ENCODE measurements around the gene AFF2.
"Not testable (repeated sequence)": the region's sequence is repeated elsewhere in the genome, so short reads cannot be mapped to it uniquely, and the experiment has no call there.

The AFF2 gene

DNA sequence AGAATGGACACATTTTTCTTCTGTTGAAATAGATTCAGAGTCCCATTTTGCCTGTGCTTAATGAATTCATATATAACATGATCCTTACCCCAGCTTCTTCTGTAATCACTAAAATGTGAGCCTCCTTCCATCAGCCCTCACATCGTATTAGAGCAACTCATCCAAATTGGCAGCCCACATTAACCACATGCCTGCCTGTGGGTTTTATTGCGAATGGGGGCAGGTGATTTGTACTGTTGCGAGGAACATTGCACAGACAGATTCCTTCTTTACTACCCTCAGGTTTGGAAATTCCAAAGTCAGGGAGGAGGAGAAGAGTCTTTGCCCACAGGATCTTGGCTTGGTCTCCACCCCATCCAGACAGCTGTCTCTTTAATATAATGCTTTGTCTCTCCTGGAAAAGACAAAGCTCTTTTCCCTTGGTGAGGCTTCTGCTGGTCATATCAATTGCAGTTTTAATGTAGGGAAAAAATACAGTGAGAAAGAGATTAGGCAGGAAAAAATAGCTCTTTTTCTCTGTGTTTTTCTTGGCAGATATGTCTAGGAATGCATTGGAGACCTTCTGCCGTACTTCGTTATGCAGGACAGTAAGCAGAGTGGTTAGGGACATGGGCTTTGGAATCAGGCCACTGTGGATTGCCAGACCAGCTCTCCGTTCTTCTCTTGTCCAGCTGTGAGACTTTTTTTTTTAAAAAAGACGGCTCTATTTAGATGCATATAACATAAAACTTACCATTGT, 371.2 kb downstream of the AFF2 start:
- DNase-seq: no peak

GRCh38 chrX:148872161-148872535, 371.7 kb downstream of the AFF2 start:
- DNase-seq: no peak

DNA sequence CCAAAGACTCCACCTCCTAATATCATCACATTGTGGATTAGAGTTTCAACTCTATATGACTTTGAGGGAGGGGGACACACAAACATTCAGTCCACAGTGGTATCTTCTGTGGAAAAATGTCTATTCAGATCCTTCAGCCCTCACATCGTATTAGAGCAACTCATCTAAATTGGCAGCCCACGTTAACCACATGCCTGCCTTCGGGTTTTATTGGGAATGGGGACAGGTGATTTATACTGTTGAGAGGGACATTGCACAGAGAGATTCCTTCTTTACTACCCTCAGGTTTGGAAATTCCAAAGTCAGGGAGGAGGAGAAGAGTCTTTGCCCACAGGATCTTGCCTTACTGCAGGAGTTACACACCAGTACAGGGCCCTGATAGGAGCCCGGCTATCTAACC, 372.5 kb downstream of the AFF2 start:
- no peak for DNase-seq

DNA sequence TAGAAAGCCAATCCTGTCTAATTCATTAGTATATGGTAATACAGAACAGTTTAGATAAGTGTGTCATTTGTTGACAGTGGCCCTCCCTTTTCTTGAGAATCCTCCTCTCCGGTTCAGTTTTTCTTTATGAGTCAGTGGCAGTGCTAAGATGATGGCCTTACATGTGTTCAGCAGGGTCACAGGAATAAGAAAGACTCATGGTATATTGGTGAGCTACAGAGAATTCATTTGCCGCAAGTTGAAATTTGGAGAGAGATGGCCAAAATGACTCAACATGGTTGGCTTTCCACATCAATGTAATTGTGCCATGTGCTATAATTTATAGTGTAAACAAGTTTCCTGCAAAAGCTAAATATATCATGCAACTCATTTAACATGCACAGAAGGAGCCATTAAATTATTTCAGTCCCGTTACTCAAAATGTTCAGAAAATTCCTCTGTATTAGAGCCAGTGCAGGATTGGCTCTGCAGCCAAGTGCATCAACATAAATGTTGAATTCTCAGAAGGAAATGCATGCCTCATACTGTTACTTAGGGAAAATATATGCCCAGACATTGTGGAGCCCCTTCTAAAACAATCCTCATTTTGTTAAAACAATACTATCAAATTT, 374.3 kb downstream of the AFF2 start:
- DNase-seq: no peak

DNA sequence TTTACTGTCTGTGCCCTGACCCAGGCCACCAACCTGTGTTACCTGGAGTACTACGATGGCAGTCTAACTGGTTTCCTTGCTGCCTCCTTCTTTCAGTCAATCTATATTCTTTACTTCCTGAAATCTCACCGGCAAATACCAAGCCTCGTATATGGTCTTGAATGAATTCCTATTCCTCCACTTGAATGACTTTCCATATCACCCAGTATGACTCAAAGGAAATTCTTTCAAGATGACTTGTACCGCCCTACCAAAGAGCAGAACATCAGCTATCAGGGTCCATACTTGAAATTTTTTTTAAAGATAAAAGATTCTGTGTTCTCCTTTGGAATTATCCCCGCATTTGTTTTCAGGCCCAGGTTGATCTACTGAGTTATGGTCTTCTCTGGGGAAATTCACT, 378.0 kb downstream of the AFF2 start:
- DNase-seq: no peak

- no peak for DNase-seq
Measured at GRCh38 chrX:148885203-148885602, 384.8 kb downstream of the AFF2 start.

DNA sequence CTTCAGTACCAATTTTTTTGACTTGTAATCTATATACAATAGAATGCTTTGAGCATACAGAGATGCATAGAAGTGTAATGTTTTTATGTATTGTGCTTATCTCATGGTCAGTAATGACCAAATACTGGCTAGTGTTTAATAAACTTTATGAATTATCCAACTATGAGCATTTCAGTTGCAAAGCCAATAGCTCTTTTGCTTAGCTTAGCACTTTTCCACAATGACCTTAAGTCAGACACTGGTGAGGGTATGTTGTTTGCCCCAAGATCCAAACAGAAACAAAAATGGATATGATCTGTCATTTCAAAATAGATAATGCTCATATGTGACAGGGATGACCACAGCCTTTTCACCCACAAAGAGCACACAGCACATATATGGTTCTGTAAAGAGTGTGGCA, 393.0 kb downstream of the AFF2 start:
- no peak for DNase-seq

- DNase-seq: no peak
Measured at GRCh38 chrX:148902581-148902980, 402.2 kb downstream of the AFF2 start.

- DNase-seq: no peak
Measured at GRCh38 chrX:148903176-148903575, 402.8 kb downstream of the AFF2 start.

GRCh38 chrX:148904421-148905111, 404.1 kb downstream of the AFF2 start:
- DNase-seq: no peak

DNA sequence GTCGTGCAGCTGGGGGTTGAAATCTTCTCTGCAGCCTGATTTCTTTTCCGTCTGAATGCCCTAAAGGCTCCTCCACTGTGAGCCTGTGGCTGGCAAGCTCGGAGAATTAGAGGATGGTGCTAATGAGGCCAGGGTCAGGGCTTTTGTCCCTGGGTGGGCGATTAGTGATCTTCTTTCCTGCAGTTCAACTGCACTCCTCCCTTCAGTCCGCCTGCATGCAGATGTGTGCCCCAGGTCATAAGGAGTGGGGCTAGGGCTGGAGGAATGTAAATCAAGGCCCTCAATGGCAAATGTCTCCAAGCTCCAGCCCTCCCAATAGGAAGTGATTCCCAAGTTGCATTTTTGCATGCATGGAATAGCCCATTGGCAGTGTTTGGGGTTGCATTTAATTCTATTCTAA, 405.0 kb downstream of the AFF2 start:
- no peak for DNase-seq

DNA sequence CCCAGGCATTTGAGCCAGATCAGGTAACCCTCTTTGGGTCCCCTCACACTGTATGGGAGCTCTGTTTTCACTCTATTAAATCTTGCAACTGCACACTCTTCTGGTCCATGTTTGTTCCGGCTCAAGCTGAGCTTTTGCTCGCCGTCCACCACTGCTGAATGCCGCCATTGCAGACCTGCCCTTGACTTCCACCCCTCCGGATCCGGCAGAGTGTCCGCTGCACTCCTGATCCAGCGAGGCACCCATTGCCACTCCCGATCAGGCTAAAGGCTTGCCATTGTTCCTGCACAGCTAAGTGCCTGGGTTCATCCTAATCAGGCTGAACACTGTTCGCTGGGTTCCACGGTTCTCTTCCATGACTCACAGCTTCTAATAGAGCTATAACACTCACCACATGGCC, 406.2 kb downstream of the AFF2 start:
- not testable (repeated sequence) for DNase-seq

- no peak for DNase-seq
Measured at GRCh38 chrX:148909758-148910157, 409.3 kb downstream of the AFF2 start.

DNA sequence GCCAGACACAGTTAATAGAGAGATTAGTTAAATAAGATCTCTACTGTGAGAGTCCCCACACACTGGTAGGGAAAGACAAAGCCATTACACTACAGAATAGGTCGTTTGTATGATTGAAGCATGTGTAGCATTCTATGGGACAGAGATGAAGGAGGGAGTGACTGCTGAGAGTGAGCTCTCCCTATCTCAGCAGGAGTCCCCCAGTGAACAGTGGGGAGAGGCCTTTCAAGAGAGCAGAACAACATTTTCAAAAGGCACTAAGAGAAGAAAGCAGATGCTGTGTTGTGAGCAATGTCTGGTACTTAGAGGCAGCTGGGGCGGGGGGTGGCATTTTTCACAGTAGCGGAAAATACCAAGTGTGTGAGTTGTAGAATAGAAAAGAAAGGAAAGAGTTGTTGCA, 413.6 kb downstream of the AFF2 start:
- DNase-seq: no peak

- DNase-seq: no peak
Measured at GRCh38 chrX:148914783-148915182, 414.4 kb downstream of the AFF2 start.

GRCh38 chrX:148915474-148915873, 415.1 kb downstream of the AFF2 start:
- no peak for DNase-seq

DNA sequence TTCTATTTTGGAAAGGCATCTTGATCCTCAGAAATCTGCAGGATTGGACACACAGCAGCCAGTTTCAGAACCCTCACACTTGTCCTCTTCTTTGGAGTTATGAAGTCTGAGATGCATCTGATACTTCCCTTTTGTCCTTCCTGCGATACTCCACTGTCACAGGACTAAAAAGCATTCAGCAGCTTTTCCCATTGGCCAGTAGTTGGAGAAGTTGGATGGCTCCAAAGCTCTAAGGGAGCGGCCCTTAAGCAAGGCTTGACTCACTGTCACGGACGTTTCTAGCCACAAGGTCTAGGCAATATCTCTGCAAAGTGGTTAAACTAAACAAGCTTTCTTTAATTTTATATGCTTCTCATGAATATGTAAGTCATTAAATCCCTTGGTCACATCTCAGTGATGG, 417.0 kb downstream of the AFF2 start:
- DNase-seq: no peak

GRCh38 chrX:148923631-148924030, 423.2 kb downstream of the AFF2 start:
- no peak for DNase-seq

- DNase-seq: no peak
Measured at GRCh38 chrX:148926371-148926770, 426.0 kb downstream of the AFF2 start.

- no peak for DNase-seq
Measured at GRCh38 chrX:148928811-148929210, 428.4 kb downstream of the AFF2 start.

DNA sequence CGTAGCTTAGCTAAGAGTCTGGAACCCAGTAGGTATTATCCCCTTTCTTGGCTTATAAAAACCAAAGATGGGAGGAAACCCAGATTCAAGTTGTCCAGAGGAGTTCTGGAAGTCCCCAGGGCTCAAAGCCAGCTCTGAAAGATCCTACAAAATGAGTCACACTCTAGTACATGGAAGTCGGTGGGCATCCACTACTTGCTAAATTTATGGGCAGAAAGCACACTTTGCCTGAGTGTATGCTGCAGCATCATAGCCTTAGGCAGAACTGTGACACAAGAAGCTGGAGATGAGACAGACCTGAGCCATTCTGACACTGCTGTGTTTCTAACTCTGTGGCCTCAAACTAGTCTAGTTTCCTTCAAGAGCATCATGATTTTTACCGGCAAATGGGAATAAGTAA, 429.3 kb downstream of the AFF2 start:
- no peak for DNase-seq

GRCh38 chrX:148930206-148930729, 429.9 kb downstream of the AFF2 start:
- DNase-seq: no peak

DNA sequence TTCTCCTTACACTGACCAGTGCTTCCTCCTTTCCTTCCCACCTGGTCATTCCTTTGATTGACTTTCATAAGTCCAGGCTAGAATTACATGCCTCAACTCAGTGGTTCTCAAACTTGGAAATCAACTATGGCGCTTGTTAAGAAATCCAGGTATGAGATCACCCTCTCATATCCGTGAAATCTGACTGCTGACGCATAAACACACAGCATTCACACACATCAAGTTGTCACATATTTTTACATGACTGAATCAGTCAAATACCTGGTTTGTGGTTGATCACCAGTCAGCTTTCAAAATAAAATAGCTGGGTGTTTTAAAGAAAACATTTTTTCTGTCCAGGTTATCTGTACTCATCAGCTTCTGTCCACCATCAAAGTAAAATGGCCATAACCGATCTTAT, 433.5 kb downstream of the AFF2 start:
- no peak for DNase-seq

DNA sequence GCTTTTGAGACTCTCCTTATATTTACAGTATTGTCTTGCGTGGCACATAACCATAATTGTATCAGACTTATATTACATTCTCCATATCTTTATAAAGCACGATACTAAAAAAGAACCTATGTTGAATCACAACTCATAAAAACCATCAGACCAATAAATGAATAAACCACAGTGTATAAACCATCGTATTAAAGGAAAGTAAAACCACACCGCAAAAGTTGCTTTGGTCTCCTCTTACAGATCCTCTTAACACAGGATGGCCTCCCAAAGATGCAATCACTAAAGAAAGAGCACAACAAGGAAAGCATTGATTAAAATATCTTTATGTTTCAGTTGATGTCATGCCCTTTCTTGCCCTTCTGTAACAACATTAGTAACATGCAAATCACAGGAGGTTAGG, 437.9 kb downstream of the AFF2 start:
- no peak for DNase-seq
